Panc1 (cell line): Measurements from ENCODE around the gene RASGRF2.
"Not testable (repeated sequence)": the region's sequence is repeated elsewhere in the genome, so short reads cannot be mapped to it uniquely, and the experiment has no call there.

Source experiments
- POLR2AphosphoS5 ChIP-seq: IDR thresholded peaks from 2 replicates; pipeline ENCODE4 v1.6.1; 2012; ENCODE audit warnings: mild to moderate bottlenecking, low read depth, low read length, moderate library complexity
- REST ChIP-seq, 2 experiments: IDR thresholded peaks; 2 replicates each; pipeline ENCODE4 v1.6.1; 2011 to 2012; ENCODE audit warnings: low read depth in 2 of 2, control low read depth in 1 of 2, low read length in 1 of 2, mild to moderate bottlenecking in 1 of 2, moderate library complexity in 1 of 2; ENCODE audit not compliant: insufficient read depth in 1 of 2
- TF ChIP-seq, protein P1 (sequence below): fragments of 450-650 bp; IDR thresholded peaks from 2 replicates; pipeline ENCODE4 v1.5.1; 2017; ENCODE audit warnings: mild to moderate bottlenecking

GRCh38 chr5:81053282-81053681, 93.1 kb downstream of the RASGRF2 start:
- TF ChIP-seq, protein P1, sequence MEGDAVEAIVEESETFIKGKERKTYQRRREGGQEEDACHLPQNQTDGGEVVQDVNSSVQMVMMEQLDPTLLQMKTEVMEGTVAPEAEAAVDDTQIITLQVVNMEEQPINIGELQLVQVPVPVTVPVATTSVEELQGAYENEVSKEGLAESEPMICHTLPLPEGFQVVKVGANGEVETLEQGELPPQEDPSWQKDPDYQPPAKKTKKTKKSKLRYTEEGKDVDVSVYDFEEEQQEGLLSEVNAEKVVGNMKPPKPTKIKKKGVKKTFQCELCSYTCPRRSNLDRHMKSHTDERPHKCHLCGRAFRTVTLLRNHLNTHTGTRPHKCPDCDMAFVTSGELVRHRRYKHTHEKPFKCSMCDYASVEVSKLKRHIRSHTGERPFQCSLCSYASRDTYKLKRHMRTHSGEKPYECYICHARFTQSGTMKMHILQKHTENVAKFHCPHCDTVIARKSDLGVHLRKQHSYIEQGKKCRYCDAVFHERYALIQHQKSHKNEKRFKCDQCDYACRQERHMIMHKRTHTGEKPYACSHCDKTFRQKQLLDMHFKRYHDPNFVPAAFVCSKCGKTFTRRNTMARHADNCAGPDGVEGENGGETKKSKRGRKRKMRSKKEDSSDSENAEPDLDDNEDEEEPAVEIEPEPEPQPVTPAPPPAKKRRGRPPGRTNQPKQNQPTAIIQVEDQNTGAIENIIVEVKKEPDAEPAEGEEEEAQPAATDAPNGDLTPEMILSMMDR: not testable (repeated sequence)
- not testable (repeated sequence) for TF ChIP-seq REST (IDR thresholded peaks at IDR 0.05; ENCODE audit: insufficient read depth in 1 of 2, low read depth in 2 of 2, low read length in 1 of 2); POLR2AphosphoS5
